GM03348 (cell line): ENCODE measurements around the gene WNT3A.
"Not testable (repeated sequence)": the region's sequence is repeated elsewhere in the genome, so short reads cannot be mapped to it uniquely, and the experiment has no call there.

Source experiments
- DNase-seq: peaks from one replicate; pipeline ENCODE4 v3.0.0; 2012; ENCODE audit warnings: low spot score

The WNT3A gene

DNA sequence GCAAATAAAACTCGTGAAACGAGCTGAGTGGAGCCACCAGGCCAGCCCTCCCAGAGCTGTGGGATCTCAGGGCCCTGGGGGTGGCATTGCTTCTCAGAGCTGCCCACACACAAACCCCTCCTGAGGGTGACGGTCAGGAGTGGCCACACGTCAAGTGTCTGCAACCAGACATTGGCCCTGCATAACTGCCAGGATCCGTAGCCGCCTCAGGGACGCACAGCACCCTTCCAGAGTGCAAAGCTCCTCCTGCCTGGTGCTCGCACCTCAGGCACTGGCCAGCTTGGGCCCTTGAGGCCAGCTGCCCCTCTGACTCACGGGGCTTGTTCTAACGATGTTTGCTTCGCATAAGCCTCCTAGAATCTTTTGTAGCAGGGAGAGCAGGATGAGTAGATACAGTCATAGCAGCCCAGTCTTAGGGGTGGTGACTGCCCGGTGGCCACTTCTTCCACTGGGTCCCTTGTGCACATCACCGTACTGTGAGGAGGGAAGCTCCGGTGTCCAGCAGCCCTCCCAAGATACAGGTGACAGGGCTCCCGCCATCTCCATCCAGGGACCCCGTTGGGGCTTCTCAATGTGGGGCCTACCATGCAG, 5.0 kb downstream of the WNT3A start:
- no peak for DNase-seq

GRCh38 chr1:228012555-228012954, 5.8 kb downstream of the WNT3A start:
- no peak for DNase-seq

DNA sequence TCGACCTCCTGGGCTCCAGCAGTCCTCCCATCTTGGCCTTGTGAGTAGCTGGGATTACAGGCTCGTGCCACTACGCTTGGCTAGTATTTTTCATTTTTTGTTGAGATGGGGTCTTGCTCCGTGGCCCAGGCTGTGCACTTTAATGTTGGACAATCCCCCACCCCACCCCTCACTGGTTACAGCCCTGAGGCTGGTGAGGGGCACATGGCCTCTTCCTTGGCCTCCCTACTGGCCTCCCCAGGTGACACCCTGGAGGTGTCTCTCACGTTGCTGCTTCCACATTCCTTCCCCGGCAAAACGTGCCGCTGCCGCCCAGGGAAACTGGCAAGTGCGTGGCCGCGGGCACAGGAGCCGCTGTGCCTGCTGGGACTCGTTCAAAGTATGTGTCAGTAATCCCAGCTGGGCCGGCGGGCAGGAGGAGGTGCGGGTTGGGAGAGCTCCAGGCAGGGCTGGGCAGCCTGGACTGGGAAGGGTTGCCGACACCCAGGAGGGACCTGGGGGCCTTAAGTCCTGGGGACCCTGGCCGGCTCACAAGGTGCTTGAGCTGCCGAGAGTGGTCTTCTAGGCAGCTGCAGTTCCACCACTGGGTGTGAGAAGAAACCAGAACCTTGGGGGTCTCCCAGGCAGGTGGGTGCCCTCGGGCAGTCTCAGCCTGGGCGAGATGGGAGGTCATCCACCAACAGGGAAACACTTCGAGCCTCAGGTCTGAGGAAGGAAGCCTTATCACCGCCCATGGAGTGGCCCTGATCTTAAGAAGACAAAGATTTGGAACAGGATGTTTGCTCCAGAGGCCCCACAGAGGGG, 6.5 kb downstream of the WNT3A start:
- DNase-seq, result no peak

DNA sequence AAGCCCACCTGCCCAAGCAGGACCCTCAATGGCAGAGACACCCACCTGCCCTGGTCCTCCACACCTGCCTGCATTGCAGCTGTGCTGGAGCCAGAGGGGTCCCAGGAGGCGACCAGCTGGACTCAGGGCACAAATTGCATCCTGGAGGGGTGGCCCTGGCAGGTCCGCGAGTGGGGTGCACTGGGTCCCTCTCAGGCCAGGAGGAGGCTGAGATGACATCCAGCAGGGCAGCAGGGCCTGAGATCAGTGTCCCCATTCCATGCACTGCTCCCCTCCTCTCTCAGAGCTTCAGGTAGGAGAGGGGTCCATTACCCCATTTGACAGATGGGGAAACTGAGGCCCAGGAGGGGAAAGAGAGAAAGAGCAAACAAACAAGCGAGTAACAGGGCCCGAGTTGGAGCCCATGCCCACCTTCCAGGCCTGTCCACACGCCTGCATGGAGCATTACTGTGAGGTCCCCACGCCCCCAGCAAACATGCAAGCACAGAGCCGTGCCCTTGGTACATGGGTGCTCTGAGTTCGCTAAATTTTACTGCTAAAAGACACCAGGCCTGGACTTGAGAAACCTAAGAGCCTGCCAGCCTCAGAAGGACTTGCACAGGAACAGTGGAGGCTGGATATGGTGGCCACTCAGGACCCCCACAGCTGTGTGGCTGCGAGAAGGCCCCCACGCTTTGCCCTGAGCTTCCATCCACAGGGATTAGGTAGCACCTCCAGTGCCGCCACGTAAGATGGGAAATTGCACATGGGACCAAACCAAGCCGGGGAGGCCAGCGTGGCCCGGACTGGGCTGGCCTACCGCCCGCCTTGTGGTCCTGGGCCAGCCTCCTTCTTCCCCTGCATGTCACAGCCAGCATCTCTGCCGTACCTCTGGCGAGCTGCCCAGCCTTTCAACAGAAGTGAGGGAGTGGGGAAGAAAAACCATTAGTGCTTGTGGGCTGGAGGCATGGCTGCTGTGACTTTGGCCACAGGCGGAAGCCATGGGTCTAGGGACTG, 7.4 kb downstream of the WNT3A start:
- DNase-seq, result no peak

DNA sequence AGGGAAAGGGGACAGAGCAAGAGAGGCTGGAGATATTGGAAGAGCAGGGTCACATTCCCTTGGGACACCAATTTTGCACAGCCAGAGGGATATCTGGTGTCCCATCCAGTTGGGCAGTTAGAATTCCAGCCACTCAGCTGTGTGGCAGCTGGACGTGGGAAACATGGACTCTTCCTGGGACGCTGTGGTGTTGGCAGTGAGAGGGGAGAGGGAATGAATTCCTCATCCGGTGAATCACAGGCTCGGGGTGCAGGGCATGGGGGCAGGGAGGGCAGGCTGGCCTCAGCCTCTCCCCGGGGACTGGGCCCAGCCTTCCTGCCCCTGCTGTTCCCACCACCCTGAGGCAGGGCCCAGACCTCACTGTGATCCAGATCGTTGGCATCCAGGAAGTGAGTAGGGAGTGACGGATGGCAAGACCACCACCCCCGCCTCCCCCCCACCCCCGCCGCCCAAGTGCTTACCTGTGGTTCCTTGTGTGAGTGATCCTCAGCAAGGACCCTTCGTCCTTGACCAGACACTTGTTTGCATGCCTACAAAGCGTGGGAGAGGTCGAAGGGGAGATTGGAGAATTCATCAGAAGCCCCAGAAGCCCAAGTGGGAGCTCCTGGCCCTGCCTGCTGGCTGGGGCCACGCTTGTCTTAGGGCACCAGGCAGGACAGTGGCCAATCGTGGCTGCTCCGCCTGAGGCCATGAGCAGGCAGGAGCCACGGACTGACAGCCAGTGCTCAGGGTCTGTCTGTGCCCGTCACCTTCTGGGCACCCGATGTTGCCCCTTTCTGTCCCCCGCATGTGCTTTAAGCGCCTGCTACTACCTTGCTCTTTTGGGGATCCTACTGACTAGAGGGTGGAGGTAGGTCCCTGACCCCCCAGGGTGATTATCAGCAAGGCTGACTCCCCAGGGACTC, 8.7 kb downstream of the WNT3A start:
- peak; percentile 91 for DNase-seq

- no peak for DNase-seq
Observed at GRCh38 chr1:228016181-228016510, 9.3 kb downstream of the WNT3A start.

GRCh38 chr1:228016653-228017355, 10.0 kb downstream of the WNT3A start:
- DNase-seq, result no peak

- no peak for DNase-seq
Observed at GRCh38 chr1:228017356-228018124, 10.7 kb downstream of the WNT3A start.

GRCh38 chr1:228018125-228018398, 11.3 kb downstream of the WNT3A start:
- no peak for DNase-seq

DNA sequence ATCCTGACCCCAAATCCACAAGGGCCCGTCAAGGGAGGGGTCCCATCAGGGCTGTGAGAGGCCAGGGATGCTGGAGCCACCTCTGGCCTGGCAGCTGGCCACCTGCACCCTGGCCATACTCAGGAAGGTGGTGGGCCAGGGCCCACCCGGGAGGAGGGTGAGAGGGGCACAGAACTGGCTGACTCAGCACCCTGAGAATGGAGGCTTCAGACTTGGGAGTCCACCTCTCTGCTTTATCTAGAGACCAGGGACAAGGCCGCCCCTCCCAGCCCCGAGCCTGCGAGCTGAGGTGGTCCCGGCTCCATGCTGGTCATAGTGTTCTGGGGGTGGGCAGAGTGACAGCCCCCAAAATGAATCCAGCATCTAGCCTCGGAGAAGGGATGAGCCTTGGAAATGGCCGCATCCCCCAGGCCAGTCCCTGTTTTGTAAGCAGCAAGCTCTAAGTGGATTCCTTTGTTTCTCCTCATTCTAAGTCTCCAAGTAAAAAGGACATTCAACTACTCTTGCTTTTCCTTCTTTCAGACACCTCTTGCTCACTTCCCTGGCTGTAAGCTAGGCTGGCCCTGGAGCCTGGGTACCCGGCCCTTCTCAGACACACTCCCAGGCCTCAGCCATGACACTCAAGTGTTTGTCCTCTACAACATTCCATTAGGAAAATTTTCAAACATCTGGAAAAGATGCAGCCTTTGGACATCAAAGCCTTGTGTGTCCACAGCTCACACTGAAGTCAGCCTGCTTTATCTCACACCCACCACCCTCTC, 12.3 kb downstream of the WNT3A start:
- no peak for DNase-seq

- not testable (repeated sequence) for DNase-seq
Observed at GRCh38 chr1:228019722-228020083, 12.9 kb downstream of the WNT3A start.

- no peak for DNase-seq
Observed at GRCh38 chr1:228020686-228021354, 14.0 kb downstream of the WNT3A start.

DNA sequence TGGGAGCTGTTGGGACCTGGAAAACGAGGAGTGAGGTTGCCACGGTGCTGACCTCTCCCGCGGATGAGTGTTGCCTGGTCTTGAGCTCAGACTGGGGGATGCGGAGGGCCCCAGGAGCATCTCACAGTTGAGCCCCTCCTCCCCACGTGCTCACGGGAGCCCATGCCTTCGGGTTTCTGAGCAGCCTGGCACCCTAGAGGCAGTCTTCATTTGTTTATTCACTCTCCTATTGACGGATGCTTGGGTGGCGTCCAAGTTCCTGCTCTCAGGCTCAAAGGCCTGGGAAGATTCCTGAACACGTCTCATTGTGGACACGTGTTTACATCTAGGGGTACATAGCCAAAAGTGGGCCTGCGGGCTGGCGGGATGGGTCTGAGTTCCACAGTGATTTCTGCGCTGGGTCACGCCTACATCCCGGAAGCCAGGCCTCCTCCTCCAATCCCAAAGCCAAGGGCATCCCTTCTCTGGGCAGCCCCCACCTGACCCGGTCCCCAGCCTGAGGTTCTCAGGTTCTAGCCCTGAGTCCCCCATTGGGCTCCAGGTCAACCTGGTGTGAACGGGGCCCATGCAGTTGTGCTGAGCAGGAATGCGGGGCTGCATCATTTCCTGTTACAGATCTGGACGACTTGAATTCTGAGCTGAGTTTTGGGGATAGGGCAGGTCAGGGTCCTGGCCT, 14.7 kb downstream of the WNT3A start:
- DNase-seq, result no peak

DNA sequence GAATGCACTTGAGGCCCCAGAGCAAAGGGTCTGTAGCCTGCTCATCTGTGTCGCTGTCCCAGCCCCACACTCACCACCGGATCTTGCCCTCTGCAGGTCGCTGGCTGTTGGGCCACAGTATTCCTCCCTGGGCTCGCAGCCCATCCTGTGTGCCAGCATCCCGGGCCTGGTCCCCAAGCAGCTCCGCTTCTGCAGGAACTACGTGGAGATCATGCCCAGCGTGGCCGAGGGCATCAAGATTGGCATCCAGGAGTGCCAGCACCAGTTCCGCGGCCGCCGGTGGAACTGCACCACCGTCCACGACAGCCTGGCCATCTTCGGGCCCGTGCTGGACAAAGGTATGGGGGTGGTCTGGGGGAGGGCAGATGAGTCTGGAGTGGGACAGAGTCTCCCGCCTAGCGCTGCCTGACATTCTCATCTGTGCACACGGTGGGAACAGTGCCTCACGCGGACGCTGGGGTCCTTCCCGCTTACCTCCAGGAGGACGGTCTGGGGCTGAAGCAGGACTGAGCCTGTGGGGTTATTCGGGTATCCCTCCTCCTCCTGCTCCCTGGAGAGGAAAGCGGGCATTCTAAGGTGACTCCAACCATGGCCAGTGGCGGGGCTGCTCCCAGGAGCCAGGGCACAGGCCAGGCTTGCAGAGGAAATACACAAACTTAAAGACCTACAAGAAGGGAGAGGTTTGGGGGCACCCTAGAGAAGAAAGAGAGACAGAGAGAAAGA, 15.9 kb downstream of the WNT3A start:
- no peak for DNase-seq

DNA sequence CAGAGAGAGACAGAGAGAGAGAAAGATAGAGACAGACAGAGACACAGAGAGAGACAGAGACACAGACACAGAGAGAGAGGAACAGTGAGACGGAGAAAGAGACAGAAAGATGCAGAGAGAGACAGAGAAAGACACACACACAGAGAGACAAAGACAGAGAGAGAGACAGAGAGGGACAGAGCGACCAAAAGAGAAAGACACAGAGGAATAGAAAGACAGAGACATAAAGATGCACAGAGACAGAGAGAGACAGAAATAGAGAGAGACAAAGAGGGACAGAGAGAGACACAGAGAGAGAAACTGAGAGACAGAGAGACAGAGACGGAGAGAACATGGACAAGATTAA, 16.5 kb downstream of the WNT3A start:
- DNase-seq, result no peak

GRCh38 chr1:228029281-228029680, 22.5 kb downstream of the WNT3A start:
- DNase-seq, result no peak

DNA sequence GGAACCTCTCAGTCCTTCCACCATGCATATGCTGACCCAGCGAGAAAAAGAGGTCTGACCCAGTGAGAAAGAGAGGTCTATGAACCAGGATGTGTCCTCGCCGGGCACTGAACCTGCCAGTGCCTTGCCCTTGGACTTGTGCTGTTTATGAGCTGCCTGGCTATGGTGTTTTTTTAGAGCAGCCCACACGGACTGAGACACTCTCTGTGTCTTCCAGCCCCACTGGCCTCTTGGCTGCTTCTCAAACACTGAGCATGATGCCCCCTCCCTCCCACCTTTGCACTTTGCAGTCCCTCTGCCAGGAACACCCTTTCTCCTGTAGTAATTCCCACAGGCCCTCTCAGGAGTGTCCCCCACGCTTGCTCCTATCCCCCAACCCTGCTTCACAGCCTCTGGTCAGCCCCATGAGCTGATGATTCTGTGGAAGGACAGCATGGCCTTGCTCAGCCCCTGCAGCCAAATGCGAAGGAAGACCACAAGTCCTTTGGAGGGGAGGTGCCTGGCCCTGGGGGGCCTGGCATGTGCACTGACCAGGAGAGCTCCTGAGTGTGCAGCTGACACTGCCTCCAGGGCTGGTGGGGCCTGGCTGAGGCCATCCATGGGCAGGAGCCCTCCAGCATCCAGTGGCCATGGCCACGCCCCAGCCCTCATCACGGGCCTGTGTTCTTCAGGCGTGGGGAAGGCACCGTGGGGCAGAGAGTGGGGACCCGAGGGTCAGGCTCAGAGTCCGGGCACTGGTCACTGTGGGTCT, 23.8 kb downstream of the WNT3A start:
- no peak for DNase-seq
